ENCODE results near the gene ABL1.

ABL1 gene

GRCh38 chr9:130860458-130861316 is 25.6 kb downstream of the ABL1 start:
- peaks cover 14% of the 10 kb centered on the region for H3K79me2 ChIP-seq
- no peaks in the 10 kb centered on the region for H3K36me3 ChIP-seq (ENCODE audit: control insufficient read depth, insufficient read depth, low read length)
- H3K9ac ChIP-seq = no peak overlapping the region
- H3K27me3 ChIP-seq (ENCODE audit: control insufficient read depth, insufficient read depth, low read length) = no peaks in the 10 kb centered on the region
- H3K9me3 ChIP-seq (ENCODE audit: control insufficient read depth, low read length) = no peaks in the 10 kb centered on the region
- H3K4me3 ChIP-seq (ENCODE audit: low read depth, low read length) = no peak overlapping the region
- no peaks in the 10 kb centered on the region for H3K4me1 ChIP-seq
- H3K4me2 ChIP-seq (ENCODE audit: low read length) = no peak overlapping the region
- H2AFZ ChIP-seq = no peak overlapping the region
- no peak overlapping the region for H3K27ac ChIP-seq
- no peak for TF ChIP-seq CTCF (IDR thresholded peaks at IDR 0.05)

- no peak for TF ChIP-seq CTCF (IDR thresholded peaks at IDR 0.05)
- Histone ChIP-seq H3K4me2 (ENCODE audit: low read length) (no peak overlapping the region), H3K27me3 (ENCODE audit: control insufficient read depth, insufficient read depth, low read length) (no peaks in the 10 kb centered on the region), H3K4me3 (ENCODE audit: low read depth, low read length) (no peak overlapping the region), H3K27ac (no peak overlapping the region), H3K79me2 (peaks cover 12% of the 10 kb centered on the region), H3K36me3 (ENCODE audit: control insufficient read depth, insufficient read depth, low read length) (no peaks in the 10 kb centered on the region), H2AFZ (no peak overlapping the region), H3K4me1 (no peaks in the 10 kb centered on the region), H3K9ac (no peak overlapping the region), H3K9me3 (ENCODE audit: control insufficient read depth, low read length) (no peaks in the 10 kb centered on the region)
Observed at GRCh38 chr9:130861372-130862180, 26.5 kb downstream of the ABL1 start.

- no peaks in the 10 kb centered on the region for H3K27me3 ChIP-seq (ENCODE audit: control insufficient read depth, insufficient read depth, low read length)
Observed at GRCh38 chr9:130862217-130862616, 27.2 kb downstream of the ABL1 start.

GRCh38 chr9:130862747-130863146 is 27.7 kb downstream of the ABL1 start:
- H3K9me3 ChIP-seq (ENCODE audit: control insufficient read depth, low read length) = no peaks in the 10 kb centered on the region
- no peak overlapping the region for H3K4me3 ChIP-seq (ENCODE audit: low read depth, low read length)
- no peak overlapping the region for H3K9ac ChIP-seq
- no peaks in the 10 kb centered on the region for H3K36me3 ChIP-seq (ENCODE audit: control insufficient read depth, insufficient read depth, low read length)
- no peaks in the 10 kb centered on the region for H3K27me3 ChIP-seq (ENCODE audit: control insufficient read depth, insufficient read depth, low read length)
- no peak for TF ChIP-seq CTCF (IDR thresholded peaks at IDR 0.05)
- H2AFZ ChIP-seq = no peak overlapping the region
- peaks cover 10% of the 10 kb centered on the region for H3K79me2 ChIP-seq
- H3K4me2 ChIP-seq (ENCODE audit: low read length) = no peak overlapping the region
- H3K4me1 ChIP-seq = no peaks in the 10 kb centered on the region
- no peak overlapping the region for H3K27ac ChIP-seq

More at GRCh38 chr9:130862217-130862616, 27.2 kb downstream of the ABL1 start:
- H3K79me2 ChIP-seq = peaks cover 12% of the 10 kb centered on the region
- H3K36me3 ChIP-seq (ENCODE audit: control insufficient read depth, insufficient read depth, low read length) = no peaks in the 10 kb centered on the region
- no peak overlapping the region for H2AFZ ChIP-seq
- H3K4me3 ChIP-seq (ENCODE audit: low read depth, low read length) = no peak overlapping the region
- no peak overlapping the region for H3K9ac ChIP-seq
- no peak overlapping the region for H3K27ac ChIP-seq
- no peaks in the 10 kb centered on the region for H3K4me1 ChIP-seq
- no peaks in the 10 kb centered on the region for H3K9me3 ChIP-seq (ENCODE audit: control insufficient read depth, low read length)
- no peak for TF ChIP-seq CTCF (IDR thresholded peaks at IDR 0.05)
- no peak overlapping the region for H3K4me2 ChIP-seq (ENCODE audit: low read length)
